Brain microvascular endothelial cell (primary cell): ENCODE measurements around the gene TMC7.
A peak's percentile ranks its signal among the peaks of the same experiment; 100 is the strongest.

ENCODE experiments used
- DNase-seq: peaks from one replicate; pipeline ENCODE4 v3.0.0-alpha.2; 2020
- H3K27ac ChIP-seq: fragments of 250-450 bp; sonication (Bioruptor Pico); 2 replicates; pipeline ENCODE4 v1.5.1; 2020; ENCODE audit warnings: mild to moderate bottlenecking, moderate library complexity
- H3K27me3 ChIP-seq: fragments of 250-450 bp; sonication (Bioruptor Pico); replicated peaks from 2 replicates; pipeline ENCODE4 v1.5.1; 2020; ENCODE audit warnings: mild to moderate bottlenecking
- H3K36me3 ChIP-seq: fragments of 250-450 bp; sonication (Bioruptor Pico); replicated peaks from 2 replicates; pipeline ENCODE4 v1.5.1; 2020; ENCODE audit warnings: mild to moderate bottlenecking
- H3K4me3 ChIP-seq: 2 replicates; pipeline ENCODE4 v1.5.1; 2011; ENCODE audit warnings: low read depth, mild to moderate bottlenecking, control low read depth, low read length, moderate library complexity
- in situ Hi-C: cut with HindIII; loops from 2 replicates; pipeline ENCODE4 v1.10.0; 2017; ENCODE audit warnings: low sequenced_read_pairs, low pct_ligation_motif_present
- TF ChIP-seq, protein P1 (sequence below): IDR thresholded peaks from 2 replicates; pipeline ENCODE4 v1.5.1; 2011; ENCODE audit warnings: low read depth, mild to moderate bottlenecking, moderate library complexity, low read length, control low read depth, inconsistent platforms; ENCODE audit errors: missing control alignments

TMC7 gene

DNA sequence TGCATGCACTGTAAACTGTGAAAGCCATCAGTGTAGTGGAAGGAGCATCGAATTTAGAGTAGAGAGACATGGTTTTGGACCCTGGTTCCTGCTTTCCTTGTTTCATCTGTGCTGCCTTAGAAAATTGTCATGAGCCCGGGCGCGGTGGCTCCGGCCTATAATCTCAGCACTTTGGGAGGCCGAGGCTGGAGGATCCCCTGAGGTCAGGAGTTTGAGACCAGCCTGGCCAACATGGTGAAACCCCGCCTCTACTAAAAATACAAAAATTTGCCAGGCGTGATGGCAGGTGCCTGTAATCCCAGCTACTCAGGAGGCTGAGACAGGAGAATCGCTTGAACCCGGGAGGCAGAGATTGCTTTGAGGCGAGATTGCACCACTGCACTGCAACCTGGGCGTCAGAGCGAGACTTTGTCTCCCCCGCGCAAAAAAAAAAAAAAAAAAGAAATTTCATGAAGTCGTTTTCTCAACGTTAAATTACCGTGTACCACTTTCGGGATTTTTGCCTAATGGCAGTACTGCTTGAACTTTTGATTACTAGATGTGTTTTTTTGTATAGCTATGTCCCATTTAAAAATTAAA, 84.6 kb downstream of the TMC7 start:
- H3K4me3 ChIP-seq = peak overlapping the region; percentile 86
- no peaks in the 10 kb centered on the region for H3K27me3 ChIP-seq
- DNase-seq = no peak
- TF ChIP-seq, protein P1, sequence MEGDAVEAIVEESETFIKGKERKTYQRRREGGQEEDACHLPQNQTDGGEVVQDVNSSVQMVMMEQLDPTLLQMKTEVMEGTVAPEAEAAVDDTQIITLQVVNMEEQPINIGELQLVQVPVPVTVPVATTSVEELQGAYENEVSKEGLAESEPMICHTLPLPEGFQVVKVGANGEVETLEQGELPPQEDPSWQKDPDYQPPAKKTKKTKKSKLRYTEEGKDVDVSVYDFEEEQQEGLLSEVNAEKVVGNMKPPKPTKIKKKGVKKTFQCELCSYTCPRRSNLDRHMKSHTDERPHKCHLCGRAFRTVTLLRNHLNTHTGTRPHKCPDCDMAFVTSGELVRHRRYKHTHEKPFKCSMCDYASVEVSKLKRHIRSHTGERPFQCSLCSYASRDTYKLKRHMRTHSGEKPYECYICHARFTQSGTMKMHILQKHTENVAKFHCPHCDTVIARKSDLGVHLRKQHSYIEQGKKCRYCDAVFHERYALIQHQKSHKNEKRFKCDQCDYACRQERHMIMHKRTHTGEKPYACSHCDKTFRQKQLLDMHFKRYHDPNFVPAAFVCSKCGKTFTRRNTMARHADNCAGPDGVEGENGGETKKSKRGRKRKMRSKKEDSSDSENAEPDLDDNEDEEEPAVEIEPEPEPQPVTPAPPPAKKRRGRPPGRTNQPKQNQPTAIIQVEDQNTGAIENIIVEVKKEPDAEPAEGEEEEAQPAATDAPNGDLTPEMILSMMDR = no peak
- no peaks in the 10 kb centered on the region for H3K36me3 ChIP-seq
- in situ Hi-C loops = no loop called here
- peak overlapping the region; percentile 100 for H3K27ac ChIP-seq

DNA sequence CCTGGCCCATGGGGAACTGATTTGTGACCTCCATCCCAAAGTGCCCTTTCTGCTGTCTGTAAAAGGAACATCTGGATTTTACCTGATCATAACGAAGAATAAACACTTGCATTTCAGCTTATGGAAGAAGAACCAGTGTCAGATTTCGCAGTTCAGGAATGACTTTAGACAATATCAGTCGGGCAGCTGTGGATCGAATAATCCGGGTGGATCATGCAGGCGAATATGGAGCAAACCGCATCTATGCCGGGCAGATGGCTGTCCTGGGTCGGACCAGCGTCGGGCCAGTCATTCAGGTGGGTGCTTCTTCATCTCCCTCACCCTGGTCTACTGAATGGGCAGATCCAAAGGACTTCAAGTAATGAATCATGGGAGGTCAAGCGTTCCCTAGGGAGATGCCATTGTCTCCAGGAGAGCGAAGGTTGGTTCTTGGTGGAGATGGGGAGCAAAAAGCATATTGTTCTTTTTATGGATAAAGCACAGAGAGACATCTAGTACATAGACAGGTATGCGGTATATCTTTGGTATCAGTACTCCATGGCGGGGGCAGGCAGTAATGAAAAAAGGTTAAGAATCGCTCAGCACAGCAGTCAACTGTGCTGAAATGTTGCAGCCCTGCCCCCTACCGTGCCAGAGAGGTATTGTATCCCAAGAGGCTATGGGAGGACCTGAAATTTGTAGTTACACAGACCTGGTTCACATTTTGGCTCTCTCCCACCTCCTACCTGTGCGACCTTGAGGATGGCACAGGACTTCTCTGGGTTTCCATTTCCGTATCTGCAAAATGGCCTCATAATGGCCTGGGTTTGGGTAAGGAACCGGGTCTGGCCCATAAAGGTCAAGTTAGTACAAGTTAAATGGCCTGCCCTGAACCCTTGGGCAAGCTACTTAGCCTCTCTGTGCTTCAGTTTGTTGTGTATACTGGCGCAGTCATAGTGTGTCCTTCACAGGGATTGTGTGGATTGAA, 88.4 kb downstream of the TMC7 start:
- H3K36me3 ChIP-seq = no peaks in the 10 kb centered on the region
- H3K27me3 ChIP-seq = no peaks in the 10 kb centered on the region
- TF ChIP-seq, protein P1 = peak; percentile 89
- H3K27ac ChIP-seq = no peak overlapping the region
- no peak overlapping the region for H3K4me3 ChIP-seq
- in situ Hi-C loops = no loop called here
- peak; percentile 71 for DNase-seq

DNA sequence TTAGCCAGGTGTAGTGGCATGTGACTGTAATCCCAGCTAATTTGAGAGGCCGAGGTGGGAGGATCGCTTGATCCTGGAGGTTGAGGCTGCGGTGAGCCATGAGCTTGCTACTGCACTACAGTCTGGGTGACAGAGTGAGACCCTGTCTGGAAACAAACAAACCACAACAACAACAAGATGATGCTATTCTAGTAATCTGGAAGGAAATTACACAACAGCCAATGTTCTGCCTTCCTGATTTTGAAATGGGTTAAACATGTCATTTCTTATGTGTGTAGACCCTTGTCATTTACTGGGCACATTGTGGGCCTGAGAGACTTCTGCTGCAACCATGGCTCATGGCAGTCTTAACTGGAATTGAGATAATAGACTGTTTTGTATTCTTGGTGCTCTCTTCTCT, 89.6 kb downstream of the TMC7 start:
- Histone ChIP-seq H3K27me3 (no peaks in the 10 kb centered on the region), H3K4me3 (no peak overlapping the region), H3K36me3 (no peaks in the 10 kb centered on the region), H3K27ac (no peak overlapping the region)
- TF ChIP-seq, protein P1 = no peak
- no peak for DNase-seq
- in situ Hi-C loops = no loop called here

DNA sequence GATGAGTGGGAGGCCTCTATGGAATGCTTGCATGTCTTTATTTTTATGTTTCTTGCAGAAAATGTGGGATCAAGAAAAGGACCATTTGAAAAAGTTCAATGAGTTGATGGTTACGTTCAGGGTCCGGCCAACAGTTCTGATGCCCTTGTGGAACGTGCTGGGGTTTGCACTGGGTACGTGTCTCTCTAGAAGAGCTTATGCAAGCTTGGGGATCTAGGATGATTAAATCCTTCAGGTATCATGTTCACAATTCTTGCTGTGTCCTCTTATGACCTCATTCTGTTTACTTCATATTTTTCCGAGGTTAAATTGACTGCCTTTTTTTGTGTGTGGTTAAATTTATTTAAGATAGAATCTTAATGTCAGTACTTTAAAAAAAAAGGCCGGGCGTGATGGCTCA, 90.1 kb downstream of the TMC7 start:
- no peaks in the 10 kb centered on the region for H3K27me3 ChIP-seq
- TF ChIP-seq, protein P1 = no peak
- H3K4me3 ChIP-seq = no peak overlapping the region
- H3K36me3 ChIP-seq = peaks cover 4% of the 10 kb centered on the region
- H3K27ac ChIP-seq = no peak overlapping the region
- in situ Hi-C loops = no loop called here
- DNase-seq = no peak

DNA sequence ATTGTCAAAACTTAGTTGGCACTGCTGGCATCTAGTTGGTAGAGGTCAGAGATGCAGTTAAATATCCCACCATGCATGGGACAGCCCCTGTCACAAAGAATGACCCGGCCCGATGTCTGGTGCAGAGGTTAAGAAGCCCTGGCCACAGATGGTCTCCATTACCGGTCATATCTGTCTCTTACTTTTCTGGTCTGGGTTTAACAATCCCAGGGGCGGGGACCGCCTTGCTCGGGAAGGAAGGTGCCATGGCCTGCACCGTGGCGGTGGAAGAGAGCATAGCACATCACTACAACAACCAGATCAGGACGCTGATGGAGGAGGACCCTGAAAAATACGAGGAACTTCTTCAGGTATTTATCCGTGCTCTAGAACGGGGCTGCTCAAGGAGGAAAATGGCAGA, 91.8 kb downstream of the TMC7 start:
- H3K27ac ChIP-seq = no peak overlapping the region
- peaks cover 7% of the 10 kb centered on the region for H3K36me3 ChIP-seq
- H3K4me3 ChIP-seq = no peak overlapping the region
- TF ChIP-seq, protein P1 = no peak
- H3K27me3 ChIP-seq = no peaks in the 10 kb centered on the region
- DNase-seq = no peak
- in situ Hi-C loops = no loop called here
